GM18951 (cell line): Measurements from ENCODE around the gene LONRF2.

Source experiments
- POLR2A ChIP-seq: IDR thresholded peaks from 4 replicates; pipeline ENCODE4 v1.6.1; 2011; ENCODE audit warnings: mild to moderate bottlenecking; ENCODE audit not compliant: insufficient read length, insufficient read depth; ENCODE audit errors: extremely low read depth
- in situ Hi-C: fragments of 300-500 bp; cut with MboI; formaldehyde crosslinking; loops from one replicate; pipeline ENCODE4 v1.12.0; 2022; ENCODE audit warnings: low sequenced_read_pairs, mixed read lengths, inconsistent platforms; ENCODE audit not compliant: unreplicated experiment

Gene LONRF2

DNA sequence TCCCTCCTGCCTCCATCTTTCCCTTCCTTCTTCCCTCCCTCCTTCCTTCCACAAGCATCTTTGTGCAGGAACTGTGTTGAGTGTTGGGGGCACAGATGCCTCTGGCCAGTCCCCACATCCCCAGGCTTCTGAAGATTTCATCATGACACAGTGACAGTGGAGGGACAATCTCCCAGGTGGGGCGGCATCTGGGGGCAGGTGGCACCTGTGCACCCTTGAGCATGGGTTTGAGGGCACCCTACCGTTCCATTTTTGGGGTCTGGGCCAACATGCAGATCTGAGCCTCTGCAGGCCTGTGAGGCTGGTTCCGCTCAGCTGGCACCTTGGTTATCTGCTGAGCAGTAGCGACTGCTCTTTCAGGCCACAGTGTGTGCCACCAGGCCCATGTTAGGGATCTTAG lies 57.6 kb downstream of the LONRF2 start:
- in situ Hi-C loops = loop anchor here (25.0 kb wide), 1 partner anchor 702 kb away; no protein-coding TSS in a partner anchor
- TF ChIP-seq POLR2A = no peak

DNA sequence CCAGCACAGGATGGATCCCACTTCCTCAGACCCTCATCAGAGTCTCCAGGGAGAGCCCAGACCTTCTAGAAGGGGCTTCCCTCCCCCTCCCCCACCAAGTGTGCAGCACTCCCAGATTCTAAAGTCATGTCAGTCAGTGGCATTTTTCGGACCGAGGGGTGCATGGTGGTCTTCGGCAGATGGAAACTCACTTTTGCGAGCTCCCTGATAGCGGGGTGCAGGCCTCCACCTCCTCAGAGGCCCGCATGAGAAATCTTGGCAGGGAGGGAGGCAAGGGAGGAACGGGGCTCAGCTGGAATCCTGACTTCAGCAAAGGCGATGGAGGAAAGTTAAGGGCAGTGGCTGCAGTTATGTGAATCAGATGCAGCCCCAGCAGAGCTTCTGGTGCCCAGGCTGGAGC lies 58.2 kb downstream of the LONRF2 start:
- in situ Hi-C loops = loop anchor here (25.0 kb wide), 1 partner anchor 702 kb away; no protein-coding TSS in a partner anchor

DNA sequence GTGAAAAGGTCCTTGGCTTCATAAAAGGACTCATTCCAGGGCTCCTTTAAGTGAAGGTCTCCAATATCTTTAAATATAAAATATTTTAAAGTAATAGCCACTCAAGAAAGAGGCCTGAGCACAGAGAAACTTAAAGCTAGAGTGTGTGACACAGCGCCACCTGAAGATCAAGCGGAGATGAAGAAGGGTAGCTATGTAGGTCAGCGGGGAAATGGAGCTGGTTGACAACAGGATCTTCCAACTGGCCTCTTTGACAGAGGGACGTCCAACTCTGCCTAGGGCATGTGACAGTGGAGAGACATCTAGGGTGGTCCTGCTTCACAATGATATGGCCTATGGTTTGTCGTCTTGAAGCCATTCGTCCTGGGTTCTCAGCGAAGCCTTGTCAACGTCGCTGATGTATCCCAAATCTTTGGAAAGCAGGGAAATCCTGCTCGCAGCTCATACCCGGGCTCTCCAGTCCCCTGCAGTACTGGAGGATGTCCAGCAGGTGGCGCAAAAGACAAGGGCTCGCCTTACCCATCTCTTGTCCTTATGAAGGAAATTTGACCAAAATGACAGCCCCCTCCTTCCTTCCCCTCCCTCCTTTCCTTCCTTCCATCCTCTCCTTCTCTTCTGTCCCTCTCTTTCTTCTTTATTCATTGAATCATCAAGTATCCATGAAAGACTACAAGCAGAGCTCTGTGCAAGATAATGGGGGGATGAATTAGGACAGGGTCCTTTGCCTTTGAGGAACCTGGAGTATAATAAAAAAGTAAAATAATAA lies 59.6 kb downstream of the LONRF2 start:
- TF ChIP-seq POLR2A = no peak

More for the DNA sequence above, 58.2 kb downstream of the LONRF2 start:
- no peak for TF ChIP-seq POLR2A

DNA sequence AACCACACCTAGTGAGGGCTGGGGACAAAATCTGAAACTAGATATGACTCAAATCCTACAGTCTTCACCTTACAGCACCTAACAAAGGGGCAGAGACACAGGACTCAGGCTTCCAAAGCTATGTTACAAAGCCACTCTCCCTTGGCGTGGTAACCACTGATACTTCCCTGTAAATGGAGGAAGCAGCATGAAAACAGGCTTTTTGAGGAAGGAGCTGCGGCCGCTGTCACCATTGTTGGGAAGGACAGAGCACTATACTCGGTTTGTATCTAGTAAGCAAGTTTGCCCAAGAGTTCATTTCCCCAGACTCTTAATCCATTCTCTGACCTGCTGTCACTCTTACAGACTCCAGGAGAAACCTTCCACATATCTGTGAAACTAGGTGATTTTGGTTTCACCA lies 60.3 kb downstream of the LONRF2 start:
- in situ Hi-C loops = loop anchor here (25.0 kb wide), 1 partner anchor 700 kb away; no protein-coding TSS in a partner anchor
- TF ChIP-seq POLR2A = no peak

More for the DNA sequence above, 59.6 kb downstream of the LONRF2 start:
- in situ Hi-C loops = loop anchor here (25.0 kb wide), 1 partner anchor 700 kb away; no protein-coding TSS in a partner anchor

DNA sequence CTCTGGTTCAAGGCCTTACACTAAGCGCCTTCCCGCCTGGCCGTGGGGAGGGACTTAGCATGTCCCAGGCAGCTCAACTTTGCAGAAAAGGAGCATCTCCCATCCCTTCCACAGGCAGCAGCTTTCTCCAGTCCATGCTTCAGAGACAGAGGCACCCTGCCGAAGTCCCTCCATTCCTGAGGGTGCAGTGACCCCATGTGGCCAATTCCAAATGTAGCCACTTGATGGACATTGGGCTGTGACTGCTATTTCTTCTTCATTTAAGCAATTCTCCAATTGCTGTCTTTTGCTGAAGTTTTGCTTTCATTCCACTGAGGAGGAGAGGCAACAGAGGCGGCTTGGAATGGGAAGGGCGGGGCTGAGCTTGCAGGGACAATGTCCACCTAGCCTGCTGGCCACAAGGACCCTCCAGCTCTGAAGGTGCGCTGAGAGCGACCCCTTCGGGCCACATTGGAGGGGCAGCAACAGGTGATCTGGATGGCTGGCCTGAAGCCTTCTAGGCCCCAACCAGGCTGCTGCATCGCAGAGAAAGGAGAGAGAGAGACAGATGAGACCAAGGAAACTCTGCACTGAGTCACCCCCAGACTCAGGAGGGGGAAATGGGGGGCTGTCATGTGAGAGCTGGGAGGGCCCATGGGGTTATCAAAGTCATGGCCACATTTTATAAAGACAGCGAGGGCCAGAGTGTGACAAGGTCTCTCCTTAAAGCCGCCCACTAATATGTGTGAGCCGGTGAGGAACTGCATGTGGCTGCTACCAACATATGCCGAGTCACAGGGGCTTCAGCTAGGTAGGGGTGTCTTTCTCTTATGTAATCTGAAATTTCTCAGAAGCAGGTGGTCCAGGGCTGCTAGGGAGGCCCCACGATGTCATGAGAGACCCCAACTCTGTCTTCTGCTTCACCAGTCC lies 61.3 kb downstream of the LONRF2 start:
- in situ Hi-C loops = loop anchor here (25.0 kb wide), 1 partner anchor 699 kb away; no protein-coding TSS in a partner anchor
- TF ChIP-seq POLR2A = no peak

DNA sequence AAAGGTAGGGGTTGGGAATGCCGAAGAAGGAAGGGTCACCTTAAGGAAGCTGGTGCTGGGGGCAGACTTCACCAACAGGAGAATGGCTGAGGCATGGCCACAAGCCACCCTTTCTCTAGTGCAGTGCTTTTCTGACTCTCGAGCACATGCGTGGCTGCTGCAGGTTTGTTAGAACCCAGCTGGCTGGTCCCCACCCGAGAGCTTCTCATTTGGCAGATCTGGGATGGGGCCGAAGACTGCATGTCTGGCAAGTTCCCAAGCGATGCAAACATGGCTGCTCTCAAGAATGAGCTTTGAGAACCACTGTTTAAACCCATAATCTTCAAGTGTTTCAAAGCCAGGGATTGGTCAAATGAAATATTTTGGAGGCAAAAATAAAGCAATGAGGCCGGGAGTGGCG lies 63.2 kb downstream of the LONRF2 start:
- in situ Hi-C loops = loop anchor here (25.0 kb wide), 1 partner anchor 697 kb away; no protein-coding TSS in a partner anchor
- no peak for TF ChIP-seq POLR2A

DNA sequence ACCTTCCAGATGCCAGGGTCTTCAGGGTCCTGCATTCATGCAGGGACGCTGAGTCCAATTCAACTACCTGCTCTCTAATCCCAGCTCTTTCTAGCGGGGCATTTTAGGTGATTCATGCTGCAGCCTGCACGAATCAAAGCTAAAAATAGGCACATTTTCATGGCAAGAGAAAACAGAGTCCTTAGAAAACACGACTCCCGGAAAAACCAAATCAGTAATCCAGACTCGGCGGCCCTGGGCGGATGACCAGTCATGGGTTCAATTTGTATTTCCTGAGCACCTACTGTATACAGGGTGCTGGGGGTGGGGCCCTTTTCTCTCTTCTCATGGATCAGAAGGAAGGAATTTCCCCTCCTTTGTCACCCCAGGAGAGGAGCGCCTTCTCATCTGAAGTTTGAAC lies 64.4 kb downstream of the LONRF2 start:
- TF ChIP-seq POLR2A = no peak
- in situ Hi-C loops = loop anchor here (25.0 kb wide), 1 partner anchor 696 kb away; no protein-coding TSS in a partner anchor

DNA sequence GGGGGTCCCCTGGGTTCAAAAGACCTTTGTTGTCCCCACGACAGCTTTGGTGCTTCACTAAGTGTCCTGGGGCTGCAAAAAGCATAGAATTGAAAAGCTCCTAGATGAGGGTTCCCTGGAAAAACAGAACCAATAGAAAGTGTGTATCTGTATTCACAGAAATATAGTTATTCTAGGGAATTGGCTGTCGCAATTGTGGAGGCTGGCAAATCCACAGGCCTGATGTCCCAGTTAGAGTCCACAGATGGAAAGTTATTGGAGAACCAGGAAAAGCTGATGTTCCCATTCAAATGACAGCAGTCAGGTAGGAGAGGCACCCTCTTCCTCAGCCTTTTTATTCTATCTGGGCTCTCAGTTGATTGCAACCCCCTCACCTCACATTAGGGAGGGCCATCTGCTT lies 65.5 kb downstream of the LONRF2 start:
- TF ChIP-seq POLR2A = no peak
- in situ Hi-C loops = loop anchor here (25.0 kb wide), 1 partner anchor 695 kb away; no protein-coding TSS in a partner anchor

DNA sequence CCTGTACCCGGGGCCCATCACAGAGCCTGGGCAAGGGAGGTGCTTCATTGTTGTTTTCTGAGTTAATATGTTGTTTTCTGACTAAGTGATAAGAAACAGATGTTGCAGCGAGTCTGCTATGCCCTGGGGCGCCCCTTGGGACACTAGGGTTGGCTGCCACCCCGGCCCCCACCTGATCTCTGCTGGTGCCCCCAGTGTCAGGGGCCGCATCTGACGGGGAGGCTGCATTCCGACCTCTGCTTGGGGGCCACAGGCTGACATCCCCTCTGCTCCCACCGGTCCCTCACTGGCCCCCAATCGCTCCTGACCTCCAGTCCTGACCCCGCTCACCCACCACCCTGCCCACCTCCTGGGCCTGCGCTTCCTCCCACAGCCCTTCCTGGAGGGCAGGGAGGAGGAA lies 65.9 kb downstream of the LONRF2 start:
- TF ChIP-seq POLR2A = no peak
- in situ Hi-C loops = loop anchor here (25.0 kb wide), 1 partner anchor 694 kb away; no protein-coding TSS in a partner anchor

DNA sequence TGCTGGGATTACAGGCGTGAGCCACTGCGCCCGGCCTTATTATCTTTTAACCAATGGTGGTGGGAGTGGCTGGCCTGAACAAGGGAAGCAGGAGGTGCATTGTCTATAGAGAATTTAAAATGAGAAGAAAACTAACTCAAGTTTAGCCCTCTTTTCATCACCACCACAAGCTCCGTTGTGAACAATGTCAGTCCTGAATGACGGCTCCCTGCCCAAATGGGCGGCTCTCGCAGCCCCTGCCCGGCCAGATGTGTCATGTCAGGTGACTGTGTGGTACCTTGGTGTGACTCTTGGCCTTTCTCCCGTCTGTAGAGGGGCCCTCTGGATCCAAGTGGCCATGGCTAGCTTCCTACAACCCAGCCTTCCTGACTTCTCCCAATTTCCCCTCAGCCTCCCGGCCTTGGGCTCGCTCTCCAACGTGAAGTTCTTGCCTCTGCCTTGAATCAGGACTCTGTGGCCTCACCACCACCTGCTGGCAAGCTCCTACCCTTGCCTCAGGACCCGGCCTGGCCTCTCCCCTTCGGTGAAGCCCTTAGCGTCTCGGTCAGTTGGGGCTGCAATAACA lies 67.6 kb downstream of the LONRF2 start:
- in situ Hi-C loops = loop anchor here (25.0 kb wide), 1 partner anchor 692 kb away; no protein-coding TSS in a partner anchor
- TF ChIP-seq POLR2A = no peak

DNA sequence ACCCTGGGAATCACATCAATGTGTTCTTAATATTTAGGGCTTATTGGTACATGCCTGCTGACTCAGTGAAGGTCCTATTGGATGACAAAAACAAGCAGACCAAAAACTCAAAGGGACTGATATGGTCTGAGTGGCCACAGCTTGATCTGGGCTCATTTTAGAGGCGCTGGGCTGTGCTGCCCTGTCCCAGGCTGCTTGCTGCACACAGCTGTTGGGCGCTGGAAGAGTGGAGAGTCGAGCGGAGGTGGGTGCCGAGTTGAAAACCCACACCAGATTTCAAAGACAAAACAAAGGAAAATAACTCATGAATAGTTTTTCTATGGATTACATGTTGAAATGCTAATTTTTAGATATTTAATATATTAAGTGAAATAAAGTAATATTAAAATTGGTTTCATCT lies 68.5 kb downstream of the LONRF2 start:
- TF ChIP-seq POLR2A = no peak
- in situ Hi-C loops = loop anchor here (25.0 kb wide), 1 partner anchor 691 kb away; no protein-coding TSS in a partner anchor

DNA sequence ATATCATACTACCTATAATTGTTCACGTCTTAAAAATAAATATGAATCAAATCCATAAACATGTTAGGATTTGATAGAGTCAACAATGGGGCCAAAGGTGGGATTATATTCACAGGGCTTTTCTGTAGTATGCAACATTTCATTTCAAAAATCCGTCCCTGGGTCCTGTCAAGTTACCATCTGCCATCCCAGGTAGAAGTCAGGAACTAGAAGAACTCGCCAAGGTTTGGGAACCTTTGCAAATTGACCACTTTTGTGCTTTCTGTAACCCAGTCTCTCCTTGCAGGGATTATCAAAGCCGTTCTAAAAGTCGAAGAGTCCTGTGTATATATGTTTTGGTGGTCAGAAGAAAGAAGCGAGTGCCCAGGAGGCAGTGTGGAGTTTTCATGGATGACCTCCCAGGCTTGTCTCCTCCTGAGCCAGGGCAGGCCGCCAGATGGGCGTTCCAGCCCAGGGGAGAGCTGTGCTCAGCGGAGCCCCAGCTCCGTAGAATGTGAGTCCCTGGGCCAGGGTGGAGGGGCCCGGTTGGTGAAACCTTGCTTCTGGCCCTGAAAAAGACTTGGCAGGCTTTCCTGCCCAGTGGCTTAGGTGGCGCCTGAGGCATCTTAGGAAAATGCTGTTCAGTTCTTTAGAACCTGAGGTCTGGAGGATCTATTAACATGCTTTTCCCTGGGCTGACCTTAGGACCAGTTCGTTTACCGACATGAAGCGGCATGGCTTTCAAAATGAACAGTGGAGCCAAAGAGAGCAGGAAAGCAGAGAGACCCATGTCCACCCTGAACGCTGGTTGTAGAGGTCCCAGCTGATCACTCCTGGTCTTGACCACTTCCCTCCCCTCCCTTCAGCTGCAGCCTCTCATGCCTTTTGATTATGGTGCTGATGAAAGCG lies 69.2 kb downstream of the LONRF2 start:
- TF ChIP-seq POLR2A = no peak
- in situ Hi-C loops = loop anchor here (25.0 kb wide), 1 partner anchor 691 kb away; no protein-coding TSS in a partner anchor
